Right lobe of liver (tissue), 6 donors: ENCODE results near the gene TMC4. TPM values are rescaled to one million over a fixed set of nuclear protein-coding genes. Genes with fewer than 3 reads are reported as not detected.

Source experiments
- ATAC-seq, 4 donors: fragments of 200-7000 bp; cut with Tn5 transposase; one replicate each; pipeline ENCODE4 v1.9.1; 2020; ENCODE audit warnings: mild to moderate bottlenecking in 4 of 4, moderate library complexity in 4 of 4
- DNase-seq, 3 donors: peaks; one replicate each; pipeline ENCODE4 v3.0.0-alpha.2; 2020
- H3K27ac ChIP-seq, 3 donors: fragments of 200-600 bp; one replicate each; pipeline ENCODE4 v1.8.0; 2022
- H3K27me3 ChIP-seq, 2 donors: fragments of 200-600 bp; one replicate each; pipeline ENCODE4 v1.8.0; 2022
- H3K36me3 ChIP-seq, 4 donors: fragments of 200-600 bp; sonication (generic) in 1 of 4; one replicate each; pipeline versions ENCODE4 v1.5.1 to v1.8.0; 2017 to 2022; ENCODE audit warnings: control low read depth in 1 of 4
- H3K4me1 ChIP-seq, 4 donors: fragments of 200-600 bp; sonication (generic) in 1 of 4; one replicate each; pipeline versions ENCODE4 v1.5.1 to v1.8.0; 2017 to 2022; ENCODE audit warnings: control low read depth in 1 of 4
- H3K4me3 ChIP-seq, 3 donors: fragments of 200-600 bp; one replicate each; pipeline ENCODE4 v1.8.0; 2022
- H3K9me3 ChIP-seq, 4 donors: fragments of 200-600 bp; sonication (generic) in 1 of 4; one replicate each; pipeline versions ENCODE4 v1.5.1 to v1.8.0; 2017 to 2022; ENCODE audit warnings: control low read depth in 1 of 4
- CTCF ChIP-seq, 4 donors: fragments of 200-600 bp in 3 of 4; fragments of 450-650 bp in 1 of 4; IDR thresholded peaks; one replicate each; pipeline versions ENCODE4 v1.5.1 to v1.8.0; 2016 to 2022; ENCODE audit warnings: antibody characterized with exemption in 4 of 4, mild to moderate bottlenecking in 2 of 4
- POLR2A ChIP-seq: fragments of 450-650 bp; IDR thresholded peaks from one replicate; pipeline ENCODE4 v1.6.1; 2017; ENCODE audit warnings: antibody characterized with exemption, mild to moderate bottlenecking
- WGBS: methylation state at CpG from one replicate; pipeline ENCODE4 v1.1.6; 2018; ENCODE audit warnings: low coverage, low lambda C conversion rate; ENCODE audit not compliant: insufficient coverage; ENCODE audit errors: missing lambda C conversion rate; 5-methylcytosine and 5-hydroxymethylcytosine counted together
- intact Hi-C, 2 donors: fragments of 100-400 bp; cut with DNase I; formaldehyde crosslinking; loops; one replicate each; pipeline versions ENCODE4 v1.11.2 to v1.14.1; 2022
- total RNA-seq, 6 experiments: library from RNA; depleted of rRNA in 2 of 6; stranded (reverse); fragments of >200 nt in 2 of 6; fragmentation: NEBNext Ultra II Directional in 3 of 6; extraction: Animal tissue kit (Norgen Biotek cat#: 25700) in 3 of 6; gene quantifications; one replicate each; pipeline versions ENCODE4 v1.1.0 to v1.2.4, GENCODE V29; 2016 to 2023
- donor health status: DM: no; HTN: yes; CAD: no.
- donor health status: DM: no; HTN: no; CAD: no.
- donor health status: DM: no; HTN: no; CAD: no.
- donor health status: DM: no; HTN: yes; CAD: no.
- donor health status: DM: no; HTN: yes; CAD: no.

Gene TMC4
- total RNA-seq, 6 experiments from 2014 or later, result 0.18 to 2.4 (median 1.1) TPM

- Histone ChIP-seq H3K4me3 (peak overlapping the region; percentile 83 to 94 (median 84)), H3K9me3 (no peaks in the 10 kb centered on the region), H3K27me3 (no peaks in the 10 kb centered on the region), H3K36me3 (peaks cover 0 to 24% (median 5%) of the 10 kb centered on the region in 4 donors), H3K4me1 (peaks cover 0 to 19% (median 7%) of the 10 kb centered on the region in 4 donors), H3K27ac (peak overlapping the region in 2 of 3 donors; percentile 86 to 93)
- TF ChIP-seq CTCF (IDR thresholded peaks at IDR 0.05) (no peak), POLR2A (no peak)
- intact Hi-C loops, result no loop called here
- DNase-seq, result peak in 1 of 3 donors; percentile 67
- ATAC-seq, result peak; percentile 14 to 53 (median 42)
- WGBS, result 6% methylated on average over 9 of the region's 28 CpGs
Measured at GRCh38 chr19:54114340-54115108, 58.4 kb downstream of the TMC4 start.

Other genes starting within 250 kb of the TMC4 start
- gene CACNG8, start 210.2 kb downstream of the TMC4 start, total RNA-seq, result under 1 TPM in 1 of 6 experiments, not detected in 5; 0.02 TPM
- not detected for gene CACNG6, start 181.5 kb downstream of the TMC4 start, total RNA-seq
- under 1 TPM in 1 of 6 experiments, not detected in 5; 0.37 TPM for gene VSTM1, start 109.3 kb downstream of the TMC4 start, total RNA-seq
- not detected for gene TARM1, start 91.8 kb downstream of the TMC4 start, total RNA-seq
- gene OSCAR, start 72.4 kb downstream of the TMC4 start, total RNA-seq, result 1 to 10 TPM in 3 of 6 experiments, under 1 TPM in 3; 0.53 to 2.6 (median 1.0) TPM
- 10 to 100 TPM; 29.2 to 77.3 (median 70.1) TPM for gene NDUFA3, start 70.3 kb downstream of the TMC4 start, total RNA-seq
- gene TFPT, start 57.5 kb downstream of the TMC4 start, total RNA-seq, result 1 to 10 TPM; 3.5 to 8.2 (median 5.7) TPM
- gene PRPF31, start 57.4 kb downstream of the TMC4 start, total RNA-seq, result 10 to 100 TPM; 22.1 to 34.9 (median 27.9) TPM
- 10 to 100 TPM in 5 of 6 experiments, 1 to 10 TPM in 1; 7.1 to 21.6 (median 15.5) TPM for gene CNOT3, start 35.4 kb downstream of the TMC4 start, total RNA-seq
- 1 to 10 TPM; 1.2 to 3.5 (median 3.2) TPM for gene LENG1, start 13.4 kb downstream of the TMC4 start, total RNA-seq
- 10 to 100 TPM; 26.6 to 57.7 (median 32.9) TPM for gene MBOAT7, start 16.4 kb upstream of the TMC4 start, total RNA-seq
- 10 to 100 TPM; 11.8 to 31.9 (median 17.9) TPM for gene TSEN34, start 18.1 kb upstream of the TMC4 start, total RNA-seq
- gene RPS9, start 27.7 kb upstream of the TMC4 start, total RNA-seq, result 100 to 1,000 TPM; 399 to 706 (median 486) TPM
- 1 to 10 TPM; 1.3 to 8.7 (median 6.2) TPM for gene LILRB3, start 49.8 kb upstream of the TMC4 start, total RNA-seq
- gene LILRA6, start 69.6 kb upstream of the TMC4 start, total RNA-seq, result 1 to 10 TPM in 3 of 6 experiments, under 1 TPM in 3; 0.61 to 4.9 (median 0.98) TPM
- 10 to 100 TPM in 2 of 6 experiments, 1 to 10 TPM in 4; 2.7 to 19.7 (median 8.4) TPM for gene LILRB5, start 84.1 kb upstream of the TMC4 start, total RNA-seq
- gene LILRB2, start 108.0 kb upstream of the TMC4 start, total RNA-seq, result 1 to 10 TPM; 1.6 to 9.8 (median 3.0) TPM
- 1 to 10 TPM in 5 of 6 experiments, under 1 TPM in 1; 0.98 to 4.3 (median 1.9) TPM for gene LILRA5, start 140.0 kb upstream of the TMC4 start, total RNA-seq
- gene LILRA4, start 166.0 kb upstream of the TMC4 start, total RNA-seq, result 1 to 10 TPM in 1 of 6 experiments, under 1 TPM in 2, not detected in 3; 0.12 to 1.2 (median 0.78) TPM
- gene LAIR1, start 191.8 kb upstream of the TMC4 start, total RNA-seq, result 10 to 100 TPM in 2 of 6 experiments, 1 to 10 TPM in 4; 2.9 to 15.3 (median 4.9) TPM
- under 1 TPM in 5 of 6 experiments, not detected in 1; 0.30 to 0.93 (median 0.35) TPM for gene TTYH1, start 242.3 kb upstream of the TMC4 start, total RNA-seq